ENCODE results near the gene UTF1. TPM values are rescaled to one million over a fixed set of nuclear protein-coding genes. Genes with fewer than 3 reads are reported as not detected.

Gene UTF1
- total RNA-seq, 1 donor from 2014 or later = not detected

GRCh38 chr10:133197786-133198185, 32.2 kb upstream of the UTF1 start:
- no peak for TF ChIP-seq CTCF (IDR thresholded peaks at IDR 0.05; ENCODE audit: borderline replicate concordance)

GRCh38 chr10:133198206-133198605, 31.8 kb upstream of the UTF1 start:
- H3K27me3 ChIP-seq (ENCODE audit: low read depth) = peaks cover 84% of the 10 kb centered on the region
- TF ChIP-seq CTCF (IDR thresholded peaks at IDR 0.05; ENCODE audit: borderline replicate concordance) = no peak
- intact Hi-C loops (cut with micrococcal nuclease) = no loop called here
- no peak overlapping the region for H3K27ac ChIP-seq (replicated peaks)
- no peaks in the 10 kb centered on the region for H3K36me3 ChIP-seq
- no peak overlapping the region for H3K4me3 ChIP-seq
- H3K9me3 ChIP-seq (replicated peaks) = peaks cover 18% of the 10 kb centered on the region
- DNase-seq = no peak
- no peaks in the 10 kb centered on the region for H3K4me1 ChIP-seq

More at GRCh38 chr10:133197786-133198185, 32.2 kb upstream of the UTF1 start:
- intact Hi-C loops (cut with micrococcal nuclease) = no loop called here
- Histone ChIP-seq H3K9me3 (replicated peaks) (peaks cover 22% of the 10 kb centered on the region), H3K27ac (replicated peaks) (no peak overlapping the region), H3K4me1 (no peaks in the 10 kb centered on the region), H3K4me3 (no peak overlapping the region), H3K36me3 (no peaks in the 10 kb centered on the region), H3K27me3 (ENCODE audit: low read depth) (peaks cover 88% of the 10 kb centered on the region)
- no peak for DNase-seq

GRCh38 chr10:133198621-133199487, 31.2 kb upstream of the UTF1 start:
- intact Hi-C loops (cut with micrococcal nuclease) = no loop called here
- Histone ChIP-seq H3K4me1 (no peaks in the 10 kb centered on the region), H3K9me3 (replicated peaks) (peaks cover 11% of the 10 kb centered on the region), H3K27me3 (ENCODE audit: low read depth) (peaks cover 80% of the 10 kb centered on the region), H3K36me3 (no peaks in the 10 kb centered on the region), H3K27ac (replicated peaks) (no peak overlapping the region), H3K4me3 (no peak overlapping the region)
- DNase-seq = no peak
- no peak for TF ChIP-seq CTCF (IDR thresholded peaks at IDR 0.05; ENCODE audit: borderline replicate concordance)

GRCh38 chr10:133199488-133199885, 30.5 kb upstream of the UTF1 start:
- intact Hi-C loops (cut with micrococcal nuclease) = no loop called here
- TF ChIP-seq CTCF (IDR thresholded peaks at IDR 0.05; ENCODE audit: borderline replicate concordance) = no peak
- no peaks in the 10 kb centered on the region for H3K36me3 ChIP-seq
- H3K27ac ChIP-seq (replicated peaks) = no peak overlapping the region
- H3K27me3 ChIP-seq (ENCODE audit: low read depth) = peaks cover 79% of the 10 kb centered on the region
- peaks cover 5% of the 10 kb centered on the region for H3K9me3 ChIP-seq (replicated peaks)
- no peaks in the 10 kb centered on the region for H3K4me1 ChIP-seq
- no peak for DNase-seq
- no peak overlapping the region for H3K4me3 ChIP-seq

GRCh38 chr10:133199992-133200611, 29.9 kb upstream of the UTF1 start:
- H3K36me3 ChIP-seq = no peaks in the 10 kb centered on the region
- intact Hi-C loops (cut with micrococcal nuclease) = no loop called here
- H3K27me3 ChIP-seq (ENCODE audit: low read depth) = peaks cover 78% of the 10 kb centered on the region
- DNase-seq = no peak
- no peak for TF ChIP-seq CTCF (IDR thresholded peaks at IDR 0.05; ENCODE audit: borderline replicate concordance)
- H3K4me3 ChIP-seq = no peak overlapping the region
- H3K9me3 ChIP-seq (replicated peaks) = no peaks in the 10 kb centered on the region
- H3K27ac ChIP-seq (replicated peaks) = no peak overlapping the region
- no peaks in the 10 kb centered on the region for H3K4me1 ChIP-seq
